ENCODE data around the gene TRPM8.
"Not testable (repeated sequence)": the region's sequence is repeated elsewhere in the genome, so short reads cannot be mapped to it uniquely, and the experiment has no call there.

The TRPM8 gene

GRCh38 chr2:233917116-233917515, at the start of gene TRPM8:
Gene TRPM8 (plus strand): TSS chr2:233917373. CDS start chr2:233926538, 9,165 bp downstream.
- H3K4me3 ChIP-seq (ENCODE audit: low read depth, low read length), result no peak within 1 kb of the TSS

GRCh38 chr2:233867993-233868532, 49.1 kb upstream of the TRPM8 start, which contains the start of gene MSL3B:
Gene MSL3B (minus strand): TSS chr2:233868386.
- peak within 1 kb of the TSS; percentile 76 for H3K4me3 ChIP-seq (ENCODE audit: low read depth, low read length)

- no peak overlapping the region for H3K4me3 ChIP-seq (ENCODE audit: low read depth, low read length)
Observed at GRCh38 chr2:233871432-233871831, 45.7 kb upstream of the TRPM8 start.

GRCh38 chr2:233872125-233872524, 45.0 kb upstream of the TRPM8 start:
- not testable (repeated sequence) for H3K4me3 ChIP-seq (ENCODE audit: low read depth, low read length)

GRCh38 chr2:233882353-233882752, 34.8 kb upstream of the TRPM8 start:
- no peak overlapping the region for H3K4me3 ChIP-seq (ENCODE audit: low read depth, low read length)

GRCh38 chr2:233892793-233893192, 24.4 kb upstream of the TRPM8 start:
- no peak overlapping the region for H3K4me3 ChIP-seq (ENCODE audit: low read depth, low read length)

GRCh38 chr2:233896253-233896652, 20.9 kb upstream of the TRPM8 start:
- not testable (repeated sequence) for H3K4me3 ChIP-seq (ENCODE audit: low read depth, low read length)

- no peak overlapping the region for H3K4me3 ChIP-seq (ENCODE audit: low read depth, low read length)
Observed at GRCh38 chr2:233901367-233901766, 15.8 kb upstream of the TRPM8 start.

GRCh38 chr2:233901884-233902283, 15.3 kb upstream of the TRPM8 start:
- H3K4me3 ChIP-seq (ENCODE audit: low read depth, low read length), result no peak overlapping the region

- no peak overlapping the region for H3K4me3 ChIP-seq (ENCODE audit: low read depth, low read length)
Observed at GRCh38 chr2:233905945-233906344, 11.2 kb upstream of the TRPM8 start.

- H3K4me3 ChIP-seq (ENCODE audit: low read depth, low read length), result no peak overlapping the region
Observed at GRCh38 chr2:233907627-233908026, 9.5 kb upstream of the TRPM8 start.

- no peak overlapping the region for H3K4me3 ChIP-seq (ENCODE audit: low read depth, low read length)
Observed at GRCh38 chr2:233912691-233913423, 4.3 kb upstream of the TRPM8 start.

GRCh38 chr2:233915128-233915527, 2.0 kb upstream of the TRPM8 start:
- H3K4me3 ChIP-seq (ENCODE audit: low read depth, low read length), result no peak overlapping the region

- no peak overlapping the region for H3K4me3 ChIP-seq (ENCODE audit: low read depth, low read length)
Observed at GRCh38 chr2:233919319-233919718, 2.1 kb downstream of the TRPM8 start.

- H3K4me3 ChIP-seq (ENCODE audit: low read depth, low read length), result no peak overlapping the region
Observed at GRCh38 chr2:233919938-233920337, 2.8 kb downstream of the TRPM8 start.

GRCh38 chr2:233922471-233922870, 5.3 kb downstream of the TRPM8 start:
- no peak overlapping the region for H3K4me3 ChIP-seq (ENCODE audit: low read depth, low read length)

GRCh38 chr2:233925402-233925801, 8.2 kb downstream of the TRPM8 start:
- H3K4me3 ChIP-seq (ENCODE audit: low read depth, low read length), result no peak overlapping the region

- H3K4me3 ChIP-seq (ENCODE audit: low read depth, low read length), result no peak overlapping the region
Observed at GRCh38 chr2:233926806-233927205, 9.6 kb downstream of the TRPM8 start.

GRCh38 chr2:233928594-233929351, 11.6 kb downstream of the TRPM8 start:
- no peak overlapping the region for H3K4me3 ChIP-seq (ENCODE audit: low read depth, low read length)

- H3K4me3 ChIP-seq (ENCODE audit: low read depth, low read length), result no peak overlapping the region
Observed at GRCh38 chr2:233929352-233930022, 12.3 kb downstream of the TRPM8 start.

GRCh38 chr2:233934524-233934923, 17.4 kb downstream of the TRPM8 start:
- no peak overlapping the region for H3K4me3 ChIP-seq (ENCODE audit: low read depth, low read length)

Measured in iPS-11a (cell line).